Ishikawa (cell line): ENCODE data around the gene KDM4B.

Experiments used
- CREB1 ChIP-seq: IDR thresholded peaks from 2 replicates; pipeline ENCODE4 v1.6.1; 2012; ENCODE audit warnings: low read depth
- EGR1 ChIP-seq: IDR thresholded peaks from 2 replicates; pipeline ENCODE4 v1.6.1; 2012
- EP300 ChIP-seq: IDR thresholded peaks from 2 replicates; pipeline ENCODE4 v1.6.1; 2012; ENCODE audit warnings: borderline replicate concordance
- NFIC ChIP-seq: IDR thresholded peaks from 2 replicates; pipeline ENCODE4 v1.6.1; 2012
- TAF1 ChIP-seq: IDR thresholded peaks from 2 replicates; pipeline ENCODE4 v1.6.1; 2012; ENCODE audit warnings: low read depth, mild to moderate bottlenecking
- YY1 ChIP-seq: IDR thresholded peaks from 2 replicates; pipeline ENCODE4 v1.6.1; 2012; ENCODE audit warnings: low read depth
- TF ChIP-seq, protein P1 (sequence below): IDR thresholded peaks from 2 replicates; pipeline ENCODE4 v1.6.1; 2012; ENCODE audit warnings: low read depth, mild to moderate bottlenecking
- TF ChIP-seq, protein P2 (sequence below): IDR thresholded peaks from 2 replicates; pipeline ENCODE4 v1.6.1; 2012

DNA sequence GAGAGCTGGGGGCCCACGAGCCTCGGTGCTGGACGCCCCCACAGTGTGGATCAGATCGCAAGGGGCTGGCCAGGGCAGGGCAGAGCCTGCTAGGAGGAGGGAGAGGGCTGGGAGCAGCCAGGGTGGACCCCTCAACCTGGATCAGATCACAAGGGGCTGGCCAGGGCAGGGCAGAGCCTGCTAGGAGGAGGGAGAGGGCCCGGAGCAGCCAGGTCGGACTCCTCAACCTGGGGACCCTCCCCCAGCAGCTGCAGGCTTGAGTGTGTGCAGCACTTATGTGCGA is 126.6 kb downstream of the KDM4B start:
- no peak for TF ChIP-seq EP300
- TF ChIP-seq, protein P1, sequence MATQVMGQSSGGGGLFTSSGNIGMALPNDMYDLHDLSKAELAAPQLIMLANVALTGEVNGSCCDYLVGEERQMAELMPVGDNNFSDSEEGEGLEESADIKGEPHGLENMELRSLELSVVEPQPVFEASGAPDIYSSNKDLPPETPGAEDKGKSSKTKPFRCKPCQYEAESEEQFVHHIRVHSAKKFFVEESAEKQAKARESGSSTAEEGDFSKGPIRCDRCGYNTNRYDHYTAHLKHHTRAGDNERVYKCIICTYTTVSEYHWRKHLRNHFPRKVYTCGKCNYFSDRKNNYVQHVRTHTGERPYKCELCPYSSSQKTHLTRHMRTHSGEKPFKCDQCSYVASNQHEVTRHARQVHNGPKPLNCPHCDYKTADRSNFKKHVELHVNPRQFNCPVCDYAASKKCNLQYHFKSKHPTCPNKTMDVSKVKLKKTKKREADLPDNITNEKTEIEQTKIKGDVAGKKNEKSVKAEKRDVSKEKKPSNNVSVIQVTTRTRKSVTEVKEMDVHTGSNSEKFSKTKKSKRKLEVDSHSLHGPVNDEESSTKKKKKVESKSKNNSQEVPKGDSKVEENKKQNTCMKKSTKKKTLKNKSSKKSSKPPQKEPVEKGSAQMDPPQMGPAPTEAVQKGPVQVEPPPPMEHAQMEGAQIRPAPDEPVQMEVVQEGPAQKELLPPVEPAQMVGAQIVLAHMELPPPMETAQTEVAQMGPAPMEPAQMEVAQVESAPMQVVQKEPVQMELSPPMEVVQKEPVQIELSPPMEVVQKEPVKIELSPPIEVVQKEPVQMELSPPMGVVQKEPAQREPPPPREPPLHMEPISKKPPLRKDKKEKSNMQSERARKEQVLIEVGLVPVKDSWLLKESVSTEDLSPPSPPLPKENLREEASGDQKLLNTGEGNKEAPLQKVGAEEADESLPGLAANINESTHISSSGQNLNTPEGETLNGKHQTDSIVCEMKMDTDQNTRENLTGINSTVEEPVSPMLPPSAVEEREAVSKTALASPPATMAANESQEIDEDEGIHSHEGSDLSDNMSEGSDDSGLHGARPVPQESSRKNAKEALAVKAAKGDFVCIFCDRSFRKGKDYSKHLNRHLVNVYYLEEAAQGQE, result no peak
- TF ChIP-seq CREB1, result no peak
- TF ChIP-seq, protein P2, sequence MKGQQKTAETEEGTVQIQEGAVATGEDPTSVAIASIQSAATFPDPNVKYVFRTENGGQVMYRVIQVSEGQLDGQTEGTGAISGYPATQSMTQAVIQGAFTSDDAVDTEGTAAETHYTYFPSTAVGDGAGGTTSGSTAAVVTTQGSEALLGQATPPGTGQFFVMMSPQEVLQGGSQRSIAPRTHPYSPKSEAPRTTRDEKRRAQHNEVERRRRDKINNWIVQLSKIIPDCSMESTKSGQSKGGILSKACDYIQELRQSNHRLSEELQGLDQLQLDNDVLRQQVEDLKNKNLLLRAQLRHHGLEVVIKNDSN, result no peak
- TF ChIP-seq NFIC, result no peak
- no peak for TF ChIP-seq YY1
- TF ChIP-seq EGR1, result no peak
- no peak for TF ChIP-seq TAF1
